NCI-H128 (cell line): ENCODE measurements around the gene ASXL2.
"Not testable (repeated sequence)": the region's sequence is repeated elsewhere in the genome, so short reads cannot be mapped to it uniquely, and the experiment has no call there.

Experiments
- DNase-seq: peaks from one replicate; lab custom pipeline; 2025; ENCODE audit not compliant: unreplicated experiment; lab: John Stamatoyannopoulos, UW

ASXL2 gene

DNA sequence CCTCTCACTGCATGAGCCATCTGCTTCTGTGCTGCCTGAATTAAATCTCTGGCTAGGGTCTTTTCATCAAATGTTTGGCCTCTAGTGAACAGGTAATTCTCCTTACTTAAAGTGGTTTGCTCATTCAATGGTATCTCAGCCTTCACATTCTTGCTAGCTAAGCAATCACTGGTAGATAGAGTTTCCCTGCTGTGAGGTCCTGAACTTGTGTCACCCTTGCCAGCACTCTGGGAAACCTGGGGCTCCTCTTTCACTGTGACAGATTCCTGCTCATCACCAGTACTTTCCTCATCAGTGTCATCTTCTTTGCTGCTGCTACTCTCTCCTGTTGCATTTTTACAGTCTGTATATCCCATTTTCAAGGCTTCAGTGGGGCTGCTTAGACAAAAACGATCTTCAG, 135.8 kb downstream of the ASXL2 start:
- no peak for DNase-seq

DNA sequence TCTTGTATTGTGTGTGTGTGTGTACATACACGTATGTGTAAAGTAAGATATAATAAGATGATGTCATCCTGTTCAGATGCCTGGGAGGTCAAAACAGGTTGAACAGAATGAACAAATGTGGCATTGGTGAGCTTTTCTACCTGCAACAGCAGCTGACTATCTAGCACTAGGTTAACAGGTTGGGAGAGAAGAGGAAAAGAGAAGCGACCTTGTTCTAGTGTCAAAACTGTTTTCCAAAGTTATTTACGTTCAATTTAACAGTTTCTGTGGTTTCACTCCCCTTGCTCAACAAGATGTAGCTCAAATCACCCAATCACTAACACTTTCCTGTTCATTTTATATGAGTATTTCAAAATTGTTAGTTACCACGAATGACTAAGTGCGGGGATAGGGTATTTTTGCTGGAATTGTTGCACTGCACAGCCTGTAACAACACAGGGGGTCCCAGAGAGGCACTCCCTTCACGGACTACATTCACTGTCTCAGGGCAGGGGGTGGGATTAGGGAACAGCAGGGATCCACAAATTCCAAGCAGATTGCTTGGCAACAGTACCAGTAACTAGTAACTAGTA, 137.4 kb downstream of the ASXL2 start:
- DNase-seq = no peak

DNA sequence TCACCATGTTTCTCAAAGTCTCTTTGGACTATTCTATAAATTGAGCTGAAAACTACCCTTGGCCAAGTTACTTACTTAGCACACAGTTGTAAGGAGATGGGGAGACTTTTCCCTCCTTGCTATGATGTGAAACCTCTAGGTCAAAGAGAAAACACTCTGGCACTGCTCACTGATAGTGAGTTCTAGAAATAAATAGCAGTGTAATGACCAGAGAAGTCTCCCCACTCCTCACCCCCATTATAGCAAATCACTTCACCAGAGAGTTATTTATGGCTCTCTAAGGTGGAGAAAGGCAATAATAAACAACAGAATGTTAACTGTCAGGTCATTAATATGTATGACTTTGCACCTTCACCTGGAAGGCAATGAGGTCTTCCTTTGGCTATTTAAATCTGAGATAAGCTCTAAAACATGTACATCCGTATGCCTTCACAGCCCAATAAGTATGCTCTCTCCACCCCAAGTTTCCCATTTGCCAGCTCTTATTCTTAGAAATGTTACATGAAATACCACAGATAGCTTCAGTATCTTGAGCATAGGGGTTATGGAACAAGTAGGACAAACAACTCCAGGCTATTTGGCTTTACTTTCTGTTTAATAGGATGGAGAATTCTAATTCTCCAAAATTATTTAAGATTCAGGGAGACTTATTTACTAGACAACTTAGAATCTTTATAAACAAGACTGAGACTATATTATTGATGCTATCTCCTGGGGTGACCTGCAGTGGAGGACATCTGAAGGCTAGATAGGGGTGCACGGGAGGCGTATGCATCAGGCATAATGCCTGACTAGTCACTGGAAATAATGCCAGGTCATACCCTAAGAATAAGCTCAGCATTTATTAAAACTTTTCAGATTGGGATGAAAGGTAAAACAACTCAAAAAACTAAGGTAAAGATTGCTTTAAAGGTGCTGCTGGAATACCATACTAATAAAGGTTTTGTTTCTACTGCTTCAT, 139.6 kb downstream of the ASXL2 start:
- no peak for DNase-seq

DNA sequence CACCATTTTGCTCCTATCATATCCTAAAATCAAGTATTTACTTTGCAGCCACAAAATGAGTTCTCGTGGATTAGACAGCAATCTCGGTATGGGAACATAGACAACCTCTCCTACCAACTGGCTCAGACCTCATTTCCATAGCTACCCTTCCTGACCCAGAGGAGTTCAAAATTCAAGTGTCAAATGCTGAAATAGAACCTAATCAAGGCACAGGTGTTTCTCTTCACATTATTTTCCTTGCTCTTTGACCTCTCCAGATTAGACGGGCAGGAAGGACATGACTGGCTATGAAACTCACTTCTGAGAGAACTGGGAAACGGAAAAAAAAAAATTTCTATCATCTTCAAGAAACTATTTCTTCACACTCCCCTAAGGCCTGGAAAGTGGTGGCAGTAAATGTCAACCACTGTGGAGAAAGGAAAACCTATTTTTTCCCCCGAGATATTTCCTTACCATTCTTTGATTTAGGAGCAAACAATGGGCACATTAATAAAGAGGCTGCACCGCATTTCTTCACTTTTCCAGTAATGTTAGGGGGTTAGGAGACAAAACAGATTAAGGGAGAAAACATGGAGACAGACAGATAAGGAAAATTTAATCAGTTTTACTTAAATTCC, 141.3 kb downstream of the ASXL2 start:
- no peak for DNase-seq

DNA sequence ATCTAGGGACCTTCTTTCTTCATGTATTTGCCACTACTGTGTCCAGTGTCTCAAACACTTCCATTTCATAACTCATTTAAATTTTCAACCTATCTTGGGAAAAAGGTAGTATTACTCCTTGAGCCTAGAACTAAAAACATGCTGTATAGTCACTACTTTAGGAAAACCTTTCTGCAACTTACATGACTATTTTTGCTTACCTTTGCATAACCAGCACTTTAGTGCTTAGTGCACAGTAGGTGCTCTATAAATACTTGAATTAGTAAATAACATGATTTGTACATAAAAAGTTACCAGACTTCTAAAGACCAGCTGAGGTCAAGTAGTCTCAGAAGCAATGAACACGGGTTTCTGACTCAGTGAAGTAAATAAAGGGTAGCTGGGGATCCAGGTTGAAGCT, 142.5 kb downstream of the ASXL2 start:
- DNase-seq = no peak

DNA sequence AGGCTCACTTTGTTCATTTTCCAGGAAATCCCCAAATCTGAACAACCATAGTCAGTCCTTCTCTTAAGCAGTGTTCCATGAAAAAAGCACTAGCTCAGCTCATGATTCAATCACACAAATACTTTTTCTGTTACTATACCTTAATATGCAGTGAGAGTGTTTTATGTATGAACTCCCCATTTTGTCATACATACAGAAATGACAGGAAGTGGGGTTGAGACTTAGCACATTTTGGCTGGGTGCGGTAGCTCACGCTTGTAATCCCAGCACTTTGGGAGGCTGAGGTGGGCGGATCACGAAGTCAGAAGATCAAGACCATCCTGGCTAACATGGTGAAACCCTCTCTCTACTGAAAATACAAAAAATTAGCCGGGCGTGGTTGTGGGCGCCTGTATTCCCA, 149.7 kb downstream of the ASXL2 start:
- no peak for DNase-seq

DNA sequence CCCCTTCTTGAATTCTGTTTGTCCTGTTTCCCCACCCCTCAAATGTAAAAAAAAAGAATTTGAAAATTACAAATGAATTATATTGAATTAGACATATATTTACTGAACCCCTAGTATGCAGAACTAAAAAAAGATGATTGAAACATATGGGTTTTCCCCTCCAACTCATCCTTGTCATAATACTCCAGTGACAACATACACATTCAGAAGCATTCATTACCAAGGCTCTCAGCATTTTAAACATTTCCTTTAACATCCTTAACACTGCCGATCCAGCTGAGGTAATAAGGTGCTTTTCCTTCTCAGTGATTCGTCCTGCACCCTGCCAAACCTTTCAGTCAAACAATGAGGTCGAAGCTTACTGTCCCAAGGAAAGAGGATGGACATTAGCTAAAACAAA, 151.8 kb downstream of the ASXL2 start:
- no peak for DNase-seq

DNA sequence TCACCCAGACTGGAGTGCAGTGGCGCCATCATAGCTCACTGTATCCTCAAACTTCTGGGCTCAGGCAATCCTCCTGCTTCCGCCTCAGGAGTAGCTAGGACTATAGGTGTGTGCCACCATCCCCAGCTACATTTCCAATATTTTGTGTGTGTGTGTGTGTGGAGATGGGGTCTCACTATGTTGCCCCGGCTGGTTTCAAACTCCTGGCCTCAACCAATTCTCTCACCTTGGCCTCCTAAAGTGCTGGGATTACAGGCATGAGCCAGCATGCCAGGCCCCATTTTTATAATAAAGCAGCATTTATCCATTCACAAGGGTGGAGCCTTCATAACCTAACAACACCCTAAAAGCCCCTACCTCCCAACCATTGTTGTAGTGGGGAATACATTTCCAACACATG, 152.4 kb downstream of the ASXL2 start:
- DNase-seq = no peak

DNA sequence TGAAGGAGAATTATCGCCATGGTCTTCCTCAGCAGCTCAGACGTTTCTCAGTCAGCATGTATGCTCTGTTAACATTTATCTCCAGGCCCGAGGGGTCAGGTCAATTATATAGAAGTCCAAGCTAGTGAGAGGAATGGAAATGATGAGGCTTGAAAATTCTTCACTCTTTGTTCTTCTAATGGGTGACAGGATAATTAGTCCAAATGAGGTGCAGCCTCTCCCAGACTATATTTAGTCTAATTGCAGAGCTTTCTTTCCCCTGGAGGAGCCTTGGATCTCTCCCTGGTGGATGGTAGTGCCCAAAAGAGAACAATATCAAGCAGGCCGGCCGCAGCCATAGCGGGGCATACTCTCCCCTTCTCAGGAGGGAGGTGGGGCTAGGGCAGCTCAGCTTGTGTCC, 153.5 kb downstream of the ASXL2 start:
- DNase-seq = no peak

DNA sequence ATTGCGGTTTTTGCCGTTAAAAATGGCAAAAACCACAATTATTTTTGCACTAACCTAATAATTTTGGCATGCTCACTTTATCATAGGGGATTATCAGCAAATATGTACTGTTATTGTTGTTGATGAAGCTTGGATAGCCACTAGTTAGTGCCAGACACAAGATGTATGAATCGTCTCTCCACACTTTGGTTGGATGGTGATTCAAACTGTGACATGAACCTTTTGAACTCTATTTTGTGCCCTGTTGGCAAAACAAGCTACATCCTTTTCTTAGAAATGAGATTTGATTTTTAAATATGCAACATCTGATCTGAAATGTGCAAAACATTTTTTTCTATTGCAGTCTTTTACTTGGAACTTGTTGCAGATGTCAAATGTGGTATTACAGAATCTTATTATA, 156.1 kb downstream of the ASXL2 start:
- no peak for DNase-seq

DNA sequence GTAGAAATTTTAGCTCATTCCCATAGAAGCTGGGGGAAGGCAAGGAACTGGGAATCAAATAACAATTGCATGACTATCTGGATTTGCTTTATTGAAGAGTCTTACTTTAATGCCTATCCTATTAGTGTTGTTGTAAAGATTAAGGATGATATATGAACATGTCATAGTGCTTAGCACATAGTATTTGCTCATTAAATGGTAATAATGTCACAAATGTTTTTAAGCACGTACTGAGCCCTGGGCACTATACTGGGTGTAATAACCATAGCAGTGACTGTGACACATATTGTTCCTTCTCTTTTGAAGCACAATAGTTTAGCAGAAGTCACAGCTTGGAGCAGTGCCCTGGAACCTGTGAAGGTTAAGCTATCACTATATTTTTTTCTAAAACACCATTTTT, 157.7 kb downstream of the ASXL2 start:
- DNase-seq = no peak

DNA sequence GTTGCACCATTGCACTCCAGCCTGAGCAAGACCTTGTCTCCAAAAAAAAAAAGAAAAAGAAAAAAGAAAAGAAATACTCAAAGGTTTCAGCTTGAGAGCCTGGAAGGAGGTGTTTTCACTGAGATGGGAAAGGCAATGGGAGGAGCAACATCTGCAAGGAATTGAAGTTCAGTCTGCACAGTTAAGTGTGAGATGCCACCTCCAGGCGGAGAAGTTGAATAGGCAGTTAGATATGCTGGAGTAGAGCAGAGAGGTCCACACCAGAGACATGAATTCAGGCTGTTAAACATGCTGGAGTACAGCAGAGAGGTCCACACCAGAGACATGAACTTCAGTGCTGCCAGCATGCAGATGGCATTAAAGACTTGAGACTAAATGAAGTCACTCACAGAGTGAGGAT, 163.5 kb downstream of the ASXL2 start:
- no peak for DNase-seq

DNA sequence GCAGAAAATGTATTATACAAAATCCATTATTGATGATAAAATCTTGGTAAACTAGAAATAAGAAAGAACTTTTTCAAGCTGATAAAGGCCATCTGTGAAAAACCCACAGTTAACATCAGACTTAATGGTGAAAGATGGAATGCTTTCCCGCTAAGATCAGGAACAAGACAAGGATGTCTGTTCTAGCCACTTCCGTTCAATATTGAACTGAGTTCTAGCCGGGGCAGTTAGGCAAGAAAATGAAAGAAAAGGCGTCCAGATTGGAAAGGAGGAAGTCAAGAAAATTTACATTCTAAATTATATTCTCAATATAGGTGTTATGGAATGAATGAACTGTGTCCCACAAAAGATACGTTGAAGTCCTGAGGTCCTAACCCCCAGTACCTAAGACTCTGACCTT, 165.8 kb downstream of the ASXL2 start:
- DNase-seq = no peak

DNA sequence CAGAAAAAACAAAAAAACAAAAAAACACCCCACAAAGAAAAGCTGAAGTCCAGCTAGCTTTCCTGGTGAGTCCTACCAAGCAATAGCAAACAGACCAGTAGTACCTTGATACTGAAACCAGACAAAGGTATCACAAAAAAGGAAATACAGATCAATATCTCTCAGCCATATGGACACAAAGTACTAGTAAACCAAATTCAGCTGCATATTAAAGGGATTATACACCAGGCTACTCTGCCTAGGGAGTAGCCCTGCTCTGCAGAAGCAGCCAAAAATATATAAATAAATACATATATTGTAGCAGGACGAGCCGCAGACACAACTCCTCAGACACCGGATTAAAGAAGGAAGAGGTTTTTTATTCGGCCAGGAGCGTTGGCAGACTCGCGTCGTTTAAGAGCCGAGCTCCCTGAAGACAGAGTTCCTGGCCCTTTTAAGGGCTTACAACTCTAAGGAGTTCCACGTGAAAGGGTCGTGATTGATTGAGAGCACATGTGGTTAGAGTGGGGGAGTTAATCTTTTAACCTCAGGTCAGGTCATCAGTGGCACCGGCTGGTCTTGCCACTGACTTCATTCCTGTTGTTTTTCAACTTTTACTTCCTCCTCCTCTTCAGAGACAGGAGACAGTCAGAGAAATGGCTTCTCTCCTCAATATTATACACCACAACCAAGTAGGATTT, 166.5 kb downstream of the ASXL2 start:
- no peak for DNase-seq

DNA sequence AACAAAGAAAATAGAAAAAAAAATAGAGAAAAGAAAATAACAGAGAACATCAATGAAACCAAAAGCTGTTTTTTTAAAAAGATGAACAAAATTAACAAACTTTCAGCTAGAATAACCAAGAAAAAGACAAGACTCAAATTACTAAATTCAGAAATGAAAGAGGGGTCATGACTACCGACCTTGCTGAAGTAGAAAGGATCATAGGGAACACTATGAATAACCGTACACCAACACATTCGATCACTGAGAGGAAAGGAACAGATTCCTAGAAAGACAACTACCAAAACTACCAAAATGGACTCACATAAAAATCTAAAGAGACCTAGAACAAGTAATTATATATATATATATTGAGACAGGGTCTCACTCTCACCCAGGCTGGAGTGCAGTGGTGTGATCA, 167.5 kb downstream of the ASXL2 start:
- DNase-seq = no peak

DNA sequence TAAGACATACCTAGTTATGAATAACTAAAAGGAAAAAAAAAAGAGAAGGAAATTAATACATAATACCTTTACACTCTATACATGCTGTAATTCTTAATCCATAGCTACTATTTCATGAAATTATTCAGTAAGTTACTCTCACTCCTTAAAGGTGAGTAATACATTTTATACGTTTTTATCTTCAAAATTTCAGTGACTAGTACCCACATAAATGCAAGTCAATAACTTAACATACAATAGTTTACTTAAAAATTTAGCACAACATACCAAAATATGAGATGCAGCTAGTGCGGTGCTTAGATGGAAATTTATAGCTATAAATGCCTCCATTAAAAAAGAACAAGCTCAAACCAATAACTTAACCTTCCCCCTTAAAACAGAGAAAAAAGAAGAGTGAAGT, 168.9 kb downstream of the ASXL2 start:
- DNase-seq = no peak

DNA sequence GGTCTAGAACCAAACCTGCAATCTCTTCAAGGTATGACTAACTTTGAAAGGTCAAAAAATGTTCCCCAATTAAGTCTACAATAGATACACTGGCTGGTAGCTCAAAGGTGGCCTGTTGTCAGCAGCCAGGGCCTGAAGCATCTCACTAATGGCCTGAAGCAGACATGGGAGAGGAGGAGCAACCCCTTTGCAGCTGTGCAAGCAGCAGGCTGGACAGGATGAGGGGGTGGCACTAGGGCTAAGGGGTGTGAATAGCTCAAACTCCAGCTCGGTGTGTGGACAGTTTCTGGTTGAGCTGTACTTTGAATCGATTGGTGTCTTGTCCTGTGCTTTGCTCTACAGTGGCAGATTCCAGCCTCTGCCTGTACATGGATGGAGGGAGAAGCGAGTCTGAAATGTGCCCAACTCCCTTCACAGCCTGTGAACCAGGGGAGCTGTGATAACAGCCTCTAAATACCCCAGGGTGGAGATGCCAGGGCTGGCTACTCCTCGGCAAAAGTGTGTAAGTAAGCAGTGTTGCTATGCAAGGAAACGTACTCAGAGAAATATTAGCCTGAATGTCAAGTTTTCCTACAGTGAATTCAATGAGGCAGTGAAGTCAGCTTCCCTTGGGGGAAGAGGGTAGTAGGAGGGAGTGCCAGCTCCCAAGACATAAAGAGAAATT, 170.2 kb downstream of the ASXL2 start:
- no peak for DNase-seq

DNA sequence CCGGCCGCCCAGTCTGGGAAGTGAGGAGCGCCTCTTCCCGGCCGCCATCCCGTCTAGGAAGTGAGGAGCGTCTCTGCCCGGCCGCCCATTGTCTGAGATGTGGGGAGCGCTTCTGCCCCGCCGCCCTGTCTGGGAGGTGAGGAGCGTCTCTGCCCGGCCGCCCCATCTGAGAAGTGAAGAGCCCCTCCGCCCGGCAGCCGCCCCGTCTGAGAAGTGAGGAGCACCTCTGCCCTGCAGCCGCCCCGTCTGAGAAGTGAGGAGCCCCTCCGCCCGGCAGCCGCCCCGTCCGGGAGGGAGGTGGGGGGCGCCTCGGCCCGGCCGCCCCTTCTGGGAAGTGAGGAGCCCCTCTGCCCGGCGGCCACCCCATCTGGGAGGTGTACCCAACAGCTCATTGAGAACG, 172.7 kb downstream of the ASXL2 start:
- not testable (repeated sequence) for DNase-seq

DNA sequence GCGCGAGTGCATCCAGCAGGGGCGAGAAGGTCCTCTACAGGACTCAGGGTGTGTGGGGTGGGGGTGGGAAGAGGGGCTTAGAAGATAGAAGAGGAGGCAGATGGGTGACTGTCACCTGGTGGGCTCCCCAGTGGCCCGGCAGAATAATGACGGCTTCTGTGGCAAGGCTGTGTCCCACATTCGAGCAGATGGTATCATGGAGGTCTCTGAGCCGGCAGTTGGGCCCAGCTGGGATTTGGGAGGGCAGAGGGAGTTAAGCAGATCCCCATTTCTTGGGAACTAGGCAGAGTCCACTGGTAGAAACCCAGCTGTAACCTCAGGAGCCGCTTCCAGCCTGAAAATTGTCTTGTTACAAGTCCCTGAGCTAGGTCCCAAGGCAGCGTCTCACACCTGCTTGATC, 176.5 kb downstream of the ASXL2 start:
- no peak for DNase-seq

DNA sequence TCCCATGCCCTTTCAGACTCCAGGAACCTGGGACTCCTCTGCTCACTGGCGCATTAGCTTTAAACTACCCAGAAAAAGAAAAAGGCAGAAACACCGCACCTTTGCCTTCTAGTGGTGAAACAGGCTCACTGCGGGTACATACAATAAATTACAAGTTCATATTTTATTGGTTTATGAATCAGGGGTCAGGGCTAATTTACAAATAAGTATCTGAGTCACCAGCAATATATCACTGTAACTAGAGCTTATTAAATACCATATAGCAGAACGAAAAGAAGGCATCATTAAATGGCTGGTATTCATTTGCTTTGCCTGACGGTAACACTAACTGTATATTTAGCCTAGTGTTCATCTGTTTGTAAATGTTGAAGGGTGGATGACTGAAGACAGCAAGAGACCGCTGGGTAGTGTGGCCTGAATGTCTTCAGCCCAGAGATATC, 178.0 kb downstream of the ASXL2 start:
- no peak for DNase-seq

DNA sequence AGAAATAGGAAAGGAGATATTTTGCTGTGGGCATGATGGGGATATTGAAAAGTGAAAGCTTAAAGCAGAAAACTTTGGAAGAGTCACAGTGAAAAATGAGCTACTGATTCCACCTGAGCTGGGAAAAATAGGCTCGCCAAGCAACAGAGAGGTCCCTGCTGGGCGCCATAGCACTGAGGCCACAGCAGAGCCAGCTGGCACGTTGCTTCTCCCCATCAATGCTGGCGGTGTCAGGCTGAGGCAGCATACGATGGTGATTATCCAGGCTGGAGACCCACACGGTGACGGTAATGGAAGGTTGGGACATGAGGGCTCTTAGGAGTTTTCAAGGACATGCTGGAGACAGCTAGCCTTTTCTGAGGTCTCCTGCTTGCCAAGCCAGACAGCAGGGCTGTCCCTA, 179.1 kb downstream of the ASXL2 start:
- no peak for DNase-seq
